ENCODE data around the gene HIVEP2.

Gene HIVEP2

DNA sequence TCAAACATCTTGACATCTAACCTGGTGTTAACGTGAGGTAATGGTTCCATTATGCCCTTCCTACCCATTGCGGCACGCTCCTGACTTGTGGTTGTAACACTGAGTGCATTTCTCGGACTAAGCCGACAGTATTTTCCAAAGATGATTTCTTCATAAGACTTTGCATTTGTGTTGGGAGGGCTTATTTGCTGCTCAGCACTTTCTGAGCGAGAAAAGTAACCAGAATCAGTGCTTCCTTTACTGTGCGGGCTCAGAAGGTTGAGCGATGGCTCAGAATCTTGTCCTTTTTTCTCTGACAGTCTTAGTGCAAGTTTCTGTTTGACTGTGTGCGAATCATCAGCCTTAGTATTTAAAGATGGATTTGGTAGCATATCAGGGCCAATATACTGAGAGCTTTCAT is 171.7 kb downstream of the HIVEP2 start:
- no peak for DNase-seq (ENCODE audit: low read depth)
- H3K4me3 ChIP-seq (ENCODE audit: control insufficient read depth, low read depth, low read length), result no peak overlapping the region
- TF ChIP-seq CTCF (IDR thresholded peaks at IDR 0.05; ENCODE audit: control insufficient read depth, insufficient read depth, low read depth, low read length, missing control alignments), result no peak

DNA sequence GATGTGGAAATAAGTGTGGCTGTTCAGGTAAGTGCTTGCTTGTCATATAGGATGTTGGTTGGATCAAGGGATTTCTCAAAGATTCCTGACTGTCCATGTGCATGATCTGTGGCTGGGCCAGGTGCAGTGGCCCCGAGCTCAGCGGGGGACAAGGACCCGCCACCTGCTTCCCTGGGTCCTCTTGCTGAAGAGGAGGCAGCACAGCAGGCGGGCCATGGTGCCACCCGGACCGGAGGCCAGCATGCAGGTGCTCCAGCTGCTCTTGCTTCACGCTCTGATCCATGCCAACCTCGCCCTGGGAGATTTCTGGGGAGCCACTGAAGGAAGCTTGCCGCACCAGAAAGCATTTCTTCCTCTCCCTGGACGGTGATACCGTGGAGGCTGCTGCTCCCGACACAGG is 173.8 kb downstream of the HIVEP2 start:
- TF ChIP-seq CTCF (IDR thresholded peaks at IDR 0.05; ENCODE audit: control insufficient read depth, insufficient read depth, low read depth, low read length, missing control alignments), result no peak
- H3K4me3 ChIP-seq (ENCODE audit: control insufficient read depth, low read depth, low read length), result no peak overlapping the region
- no peak for DNase-seq (ENCODE audit: low read depth)

- TF ChIP-seq CTCF (IDR thresholded peaks at IDR 0.05; ENCODE audit: control insufficient read depth, insufficient read depth, low read depth, low read length, missing control alignments), result no peak
- no peak for DNase-seq (ENCODE audit: low read depth)
- H3K4me3 ChIP-seq (ENCODE audit: control insufficient read depth, low read depth, low read length), result no peak overlapping the region
Observed at GRCh38 chr6:142765306-142765705, 179.7 kb downstream of the HIVEP2 start.

- TF ChIP-seq CTCF (IDR thresholded peaks at IDR 0.05; ENCODE audit: control insufficient read depth, insufficient read depth, low read depth, low read length, missing control alignments), result no peak
- no peak overlapping the region for H3K4me3 ChIP-seq (ENCODE audit: control insufficient read depth, low read depth, low read length)
- no peak for DNase-seq (ENCODE audit: low read depth)
Observed at GRCh38 chr6:142764311-142764710, 180.7 kb downstream of the HIVEP2 start.

- DNase-seq (ENCODE audit: low read depth), result no peak
- no peak overlapping the region for H3K4me3 ChIP-seq (ENCODE audit: control insufficient read depth, low read depth, low read length)
- no peak for TF ChIP-seq CTCF (IDR thresholded peaks at IDR 0.05; ENCODE audit: control insufficient read depth, insufficient read depth, low read depth, low read length, missing control alignments)
Observed at GRCh38 chr6:142763205-142763604, 181.8 kb downstream of the HIVEP2 start.

GRCh38 chr6:142761756-142762155 is 183.2 kb downstream of the HIVEP2 start:
- no peak for TF ChIP-seq CTCF (IDR thresholded peaks at IDR 0.05; ENCODE audit: control insufficient read depth, insufficient read depth, low read depth, low read length, missing control alignments)
- DNase-seq (ENCODE audit: low read depth), result no peak

GRCh38 chr6:142760152-142760551 is 184.8 kb downstream of the HIVEP2 start:
- H3K4me3 ChIP-seq (ENCODE audit: control insufficient read depth, low read depth, low read length), result no peak overlapping the region
- DNase-seq (ENCODE audit: low read depth), result peak; percentile 20

More at GRCh38 chr6:142761756-142762155, 183.2 kb downstream of the HIVEP2 start:
- no peak overlapping the region for H3K4me3 ChIP-seq (ENCODE audit: control insufficient read depth, low read depth, low read length)

More at GRCh38 chr6:142760152-142760551, 184.8 kb downstream of the HIVEP2 start:
- TF ChIP-seq CTCF (IDR thresholded peaks at IDR 0.05; ENCODE audit: control insufficient read depth, insufficient read depth, low read depth, low read length, missing control alignments), result no peak

Data from AG09309 (cell line).